Esophagus squamous epithelium (tissue), 5 donors: ENCODE data around the gene FUT2. TPM values are rescaled to one million over a fixed set of nuclear protein-coding genes. Genes with fewer than 3 reads are reported as not detected.

ENCODE experiments used
- DNase-seq: peaks from one replicate; lab custom pipeline; 2025; lab: John Stamatoyannopoulos, UW
- H3K27ac ChIP-seq, 4 donors: fragments of 200-600 bp; sonication (generic); one replicate each; pipeline ENCODE4 v1.5.1; 2016 to 2019; ENCODE audit warnings: mild to moderate bottlenecking in 1 of 4
- H3K27me3 ChIP-seq, 4 donors: fragments of 200-600 bp; sonication (generic); 1 replicate in 3 of 4; 2 replicates in 1 of 4; pipeline versions ENCODE4 v1.5.1 to v1.6.0; 2017 to 2021; ENCODE audit warnings: antibody characterized with exemption in 1 of 4
- H3K36me3 ChIP-seq, 3 donors: fragments of 200-600 bp; sonication (generic); one replicate each; pipeline ENCODE4 v1.5.1; 2016 to 2019
- H3K4me1 ChIP-seq, 3 donors: fragments of 200-600 bp; sonication (generic); one replicate each; pipeline ENCODE4 v1.5.1; 2017 to 2019
- H3K4me3 ChIP-seq, 4 donors: fragments of 200-600 bp; sonication (generic); 1 replicate in 3 of 4; 2 replicates in 1 of 4; pipeline ENCODE4 v1.5.1; 2016 to 2019; ENCODE audit warnings: mild to moderate bottlenecking in 2 of 4, moderate library complexity in 1 of 4
- H3K9me3 ChIP-seq, 3 donors: fragments of 200-600 bp; sonication (generic); one replicate each; pipeline ENCODE4 v1.5.1; 2016 to 2019
- CTCF ChIP-seq, 6 experiments: fragments of 450-650 bp in 4 of 6; fragments of 200-600 bp in 2 of 6; sonication (generic) in 2 of 6; IDR thresholded peaks; one replicate each; pipeline ENCODE4 v1.5.1; 2016 to 2019; ENCODE audit warnings: antibody characterized with exemption in 6 of 6, mild to moderate bottlenecking in 4 of 6, moderate library complexity in 4 of 6
- POLR2A ChIP-seq, 4 donors: fragments of 450-650 bp; IDR thresholded peaks; one replicate each; pipeline ENCODE4 v1.6.1; 2017; ENCODE audit warnings: antibody characterized with exemption in 4 of 4, mild to moderate bottlenecking in 4 of 4, moderate library complexity in 3 of 4
- WGBS, 2 donors: methylation state at CpG; one replicate each; pipeline ENCODE4 v1.1.5; 2018; 5-methylcytosine and 5-hydroxymethylcytosine counted together
- intact Hi-C: fragments of 100-400 bp; cut with DNase I; formaldehyde crosslinking; loops from one replicate; pipeline ENCODE4 v1.15.0; 2022
- total RNA-seq, 4 donors: library from RNA; depleted of rRNA; stranded (reverse); fragments of >200 nt; gene quantifications; one replicate each; pipeline ENCODE4 v1.1.0, GENCODE V29; 2016
- donor health status: DM: yes; HTN: yes; CAD: no.

FUT2 gene
- total RNA-seq, 4 donors from 2014 or later: 12.2 to 125 (median 38.5) TPM

- no peaks in the 10 kb centered on the region for H3K9me3 ChIP-seq
- 20 to 22% methylated on average over 15 to 17 of the region's 35 CpGs for WGBS, 2 donors
- H3K36me3 ChIP-seq: peaks cover 0 to under 1% (median 0%) of the 10 kb centered on the region in 3 donors
- intact Hi-C loops: no loop called here
- peak in 1 of 4 donors; percentile 52 for TF ChIP-seq POLR2A (IDR thresholded peaks at IDR 0.05)
- no peak for TF ChIP-seq CTCF (IDR thresholded peaks at IDR 0.05)
- peaks cover 22 to 51% (median 31%) of the 10 kb centered on the region in 3 donors for H3K4me1 ChIP-seq
- no peak for DNase-seq
- peak overlapping the region in 3 of 4 donors; percentile 45 to 78 (median 69) for H3K4me3 ChIP-seq
- H3K27me3 ChIP-seq: peaks cover 0 to 9% (median 0%) of the 10 kb centered on the region in 4 donors
- peak overlapping the region; percentile 78 to 87 (median 82) for H3K27ac ChIP-seq
Measured at GRCh38 chr19:48741129-48741999, 45.6 kb downstream of the FUT2 start.

GRCh38 chr19:48742096-48742495, 46.3 kb downstream of the FUT2 start:
- TF ChIP-seq CTCF (IDR thresholded peaks at IDR 0.05) (no peak), POLR2A (IDR thresholded peaks at IDR 0.05) (no peak)
- DNase-seq: no peak
- intact Hi-C loops: no loop called here
- Histone ChIP-seq H3K36me3 (peaks cover 0 to 8% (median 0%) of the 10 kb centered on the region in 3 donors), H3K4me1 (peaks cover 22 to 59% (median 31%) of the 10 kb centered on the region in 3 donors), H3K4me3 (no peak overlapping the region), H3K27me3 (peaks cover 0 to 10% (median 0%) of the 10 kb centered on the region in 4 donors), H3K27ac (peak overlapping the region; percentile 49 to 87 (median 82)), H3K9me3 (no peaks in the 10 kb centered on the region)
- 83% methylated on average over 10 to 11 of the region's 11 CpGs for WGBS, 2 donors

GRCh38 chr19:48745208-48745995, 49.6 kb downstream of the FUT2 start:
- intact Hi-C loops: no loop called here
- Histone ChIP-seq H3K36me3 (peaks cover 0 to 38% (median 0%) of the 10 kb centered on the region in 3 donors), H3K4me3 (no peak overlapping the region), H3K9me3 (no peaks in the 10 kb centered on the region), H3K27ac (no peak overlapping the region), H3K27me3 (peaks cover 0 to 16% (median 0%) of the 10 kb centered on the region in 4 donors), H3K4me1 (peaks cover 8 to 30% (median 13%) of the 10 kb centered on the region in 3 donors)
- 39% methylated on average over 26 to 27 of the region's 33 CpGs for WGBS, 2 donors
- no peak for TF ChIP-seq CTCF (IDR thresholded peaks at IDR 0.05)
- TF ChIP-seq POLR2A (IDR thresholded peaks at IDR 0.05): no peak
- no peak for DNase-seq

- Histone ChIP-seq H3K27ac (peak overlapping the region in 1 of 4 donors; percentile 75), H3K9me3 (no peaks in the 10 kb centered on the region), H3K36me3 (peaks cover 0 to 45% (median 0%) of the 10 kb centered on the region in 3 donors), H3K4me1 (peaks cover 3 to 27% (median 9%) of the 10 kb centered on the region in 3 donors), H3K4me3 (no peak overlapping the region), H3K27me3 (peaks cover 0 to 23% (median 0%) of the 10 kb centered on the region in 4 donors)
- DNase-seq: no peak
- intact Hi-C loops: no loop called here
- TF ChIP-seq POLR2A (IDR thresholded peaks at IDR 0.05) (no peak), CTCF (IDR thresholded peaks at IDR 0.05) (no peak)
- 85 to 86% methylated on average over 7 to 8 of the region's 8 CpGs for WGBS, 2 donors
Measured at GRCh38 chr19:48746110-48746509, 50.3 kb downstream of the FUT2 start.
